Measurements from ENCODE around the gene CKAP2L. TPM values are rescaled to one million over a fixed set of nuclear protein-coding genes. Genes with fewer than 3 reads are reported as not detected.

CKAP2L gene
- total RNA-seq, 1 experiment from 2014 or later = 23.3 TPM

DNA sequence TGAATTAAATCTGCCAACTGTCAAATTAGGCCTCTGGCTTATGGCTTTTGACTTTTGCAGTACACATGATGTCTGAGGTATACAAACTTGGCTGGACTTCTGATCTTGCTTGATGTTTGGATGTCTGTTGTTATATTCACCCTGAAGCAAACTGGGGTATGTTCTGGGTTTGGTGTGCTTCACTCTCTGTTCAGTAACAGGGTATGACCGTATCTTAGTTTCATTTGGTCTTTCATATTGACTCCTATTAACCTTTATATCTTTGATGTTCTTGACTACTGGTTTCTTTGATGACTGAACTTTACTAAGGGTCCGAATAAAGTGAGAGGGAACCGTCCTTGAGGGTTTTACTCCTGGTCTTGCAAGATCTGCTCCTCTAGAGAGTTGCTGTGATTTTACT is 8.2 kb downstream of the CKAP2L start:
- no CpG with 5 or more reads among the region's 3 CpGs for WGBS (ENCODE audit: extremely low coverage, insufficient read length, low lambda C conversion rate)
- Histone ChIP-seq H3K79me1 (ENCODE audit: insufficient read depth, low read depth, low read length, poor library complexity, severe bottlenecking) (peaks cover 3% of the 10 kb centered on the region), H3K23me2 (ENCODE audit: insufficient read length, low read depth, low read length, poor library complexity, severe bottlenecking) (no peaks in the 10 kb centered on the region), H3K79me2 (ENCODE audit: insufficient read depth, low read length) (no peaks in the 10 kb centered on the region), H3T11ph (ENCODE audit: low read length) (no peak overlapping the region), H3K4me2 (ENCODE audit: insufficient read depth, insufficient read length, low read length) (no peak overlapping the region), H2BK20ac (ENCODE audit: low read depth, low read length, poor library complexity, severe bottlenecking) (no peak overlapping the region), H2BK120ac (ENCODE audit: low read depth, low read length, poor library complexity, severe bottlenecking) (no peak overlapping the region), H4K8ac (replicated peaks; ENCODE audit: insufficient read length, low read depth, low read length) (no peak overlapping the region), H3K4me1 (ENCODE audit: insufficient read depth, low read length) (no peaks in the 10 kb centered on the region; the same call in 1 of the 2 replicates), H3K9ac (ENCODE audit: extremely low read depth, insufficient read length, low read length) (no peak overlapping the region), H2BK15ac (ENCODE audit: low read depth, low read length) (no peak overlapping the region), H4K20me1 (ENCODE audit: control insufficient read depth, insufficient read depth, insufficient read length) (no peaks in the 10 kb centered on the region), H3K4ac (ENCODE audit: low read depth, low read length) (no peak overlapping the region), H3K23ac (ENCODE audit: insufficient read length, low read depth, low read length) (no peak overlapping the region), H2AFZ (ENCODE audit: low read length) (no peak overlapping the region), H3K18ac (ENCODE audit: insufficient read length, low read depth, low read length) (no peak overlapping the region), H4K5ac (ENCODE audit: insufficient read length, low read depth, low read length) (no peak overlapping the region), H2BK5ac (ENCODE audit: insufficient read length, low read length) (no peak overlapping the region), H3K27ac (ENCODE audit: insufficient read length, low read depth, low read length) (no peak overlapping the region), H3K9me3 (ENCODE audit: control insufficient read depth, low read depth, low read length) (no peaks in the 10 kb centered on the region), H2BK12ac (ENCODE audit: insufficient read length, low read depth, low read length) (no peak overlapping the region), H3K27me3 (ENCODE audit: insufficient read depth, low read length) (no peaks in the 10 kb centered on the region), H3K14ac (ENCODE audit: insufficient read depth, low read length) (no peak overlapping the region), H4K91ac (ENCODE audit: insufficient read length, low read depth, low read length) (no peak overlapping the region), H3K56ac (ENCODE audit: insufficient read length, low read depth, low read length) (no peak overlapping the region), H2AK5ac (ENCODE audit: insufficient read length, low read length) (no peak overlapping the region)
- Mint-ChIP-seq H3K36me3 (ENCODE audit: insufficient read depth in 1 of 3, low read depth in 3 of 3) (peaks cover 21 to 79% (median 77%) of the 10 kb centered on the region in 3 experiments; a peak in 6 of 7 replicates), H3K27me3 (ENCODE audit: low read depth) (no peaks in the 10 kb centered on the region), H3K4me3 (no peak overlapping the region), H3K4me1 (no peaks in the 10 kb centered on the region), H3K9me3 (no peaks in the 10 kb centered on the region), H3K27ac (no peak overlapping the region)
- no peak for DNase-seq
- TF ChIP-seq, protein P1, sequence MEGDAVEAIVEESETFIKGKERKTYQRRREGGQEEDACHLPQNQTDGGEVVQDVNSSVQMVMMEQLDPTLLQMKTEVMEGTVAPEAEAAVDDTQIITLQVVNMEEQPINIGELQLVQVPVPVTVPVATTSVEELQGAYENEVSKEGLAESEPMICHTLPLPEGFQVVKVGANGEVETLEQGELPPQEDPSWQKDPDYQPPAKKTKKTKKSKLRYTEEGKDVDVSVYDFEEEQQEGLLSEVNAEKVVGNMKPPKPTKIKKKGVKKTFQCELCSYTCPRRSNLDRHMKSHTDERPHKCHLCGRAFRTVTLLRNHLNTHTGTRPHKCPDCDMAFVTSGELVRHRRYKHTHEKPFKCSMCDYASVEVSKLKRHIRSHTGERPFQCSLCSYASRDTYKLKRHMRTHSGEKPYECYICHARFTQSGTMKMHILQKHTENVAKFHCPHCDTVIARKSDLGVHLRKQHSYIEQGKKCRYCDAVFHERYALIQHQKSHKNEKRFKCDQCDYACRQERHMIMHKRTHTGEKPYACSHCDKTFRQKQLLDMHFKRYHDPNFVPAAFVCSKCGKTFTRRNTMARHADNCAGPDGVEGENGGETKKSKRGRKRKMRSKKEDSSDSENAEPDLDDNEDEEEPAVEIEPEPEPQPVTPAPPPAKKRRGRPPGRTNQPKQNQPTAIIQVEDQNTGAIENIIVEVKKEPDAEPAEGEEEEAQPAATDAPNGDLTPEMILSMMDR (conservative IDR thresholded peaks at IDR 0.05) = no peak
